HG03060 (cell line): ENCODE data around the gene AFAP1.

ENCODE experiments used
- ATAC-seq: cut with Tn5 transposase; IDR thresholded peaks from one replicate; pipeline ENCODE4 v1.9.1; 2021; ENCODE audit warnings: low read depth, moderate number of reproducible peaks; ENCODE audit not compliant: unreplicated experiment

AFAP1 gene

DNA sequence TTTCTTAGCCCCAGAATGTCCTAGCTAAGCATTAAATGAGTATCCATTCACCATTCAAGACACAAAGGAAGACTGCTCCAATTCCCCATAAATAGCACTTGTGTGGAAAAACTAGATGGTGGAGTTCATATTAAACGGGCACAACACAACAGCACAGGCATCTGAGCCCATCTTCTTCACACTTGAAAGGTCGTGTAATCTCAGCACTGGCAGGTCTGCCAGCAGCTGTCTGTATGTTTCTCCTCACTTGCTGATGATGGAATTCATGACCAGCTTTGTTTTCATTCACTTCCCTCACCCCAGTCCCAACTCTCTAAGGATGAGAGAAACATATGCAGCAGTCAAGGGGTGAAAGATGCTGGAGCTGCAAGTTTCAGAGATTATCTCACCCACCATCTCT is 148.7 kb downstream of the AFAP1 start:
- ATAC-seq: no peak

DNA sequence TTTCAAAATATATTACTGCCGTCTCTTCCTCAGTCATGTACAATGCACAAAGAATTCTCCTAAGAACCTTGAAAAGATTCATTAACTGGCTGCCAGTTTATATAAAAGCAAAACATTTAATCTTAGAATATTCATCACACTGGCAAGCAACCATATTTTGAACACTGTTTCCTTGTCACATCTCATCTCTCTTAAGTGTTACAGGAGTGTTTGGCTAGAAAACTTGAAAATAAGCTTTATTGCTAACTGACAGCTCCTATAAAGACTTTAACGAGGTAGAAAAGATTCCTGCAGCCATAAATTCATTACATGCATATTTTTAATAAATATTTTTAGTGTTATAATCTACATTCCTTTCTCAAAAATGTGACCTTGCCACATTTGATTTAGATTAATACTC is 149.6 kb downstream of the AFAP1 start:
- no peak for ATAC-seq

DNA sequence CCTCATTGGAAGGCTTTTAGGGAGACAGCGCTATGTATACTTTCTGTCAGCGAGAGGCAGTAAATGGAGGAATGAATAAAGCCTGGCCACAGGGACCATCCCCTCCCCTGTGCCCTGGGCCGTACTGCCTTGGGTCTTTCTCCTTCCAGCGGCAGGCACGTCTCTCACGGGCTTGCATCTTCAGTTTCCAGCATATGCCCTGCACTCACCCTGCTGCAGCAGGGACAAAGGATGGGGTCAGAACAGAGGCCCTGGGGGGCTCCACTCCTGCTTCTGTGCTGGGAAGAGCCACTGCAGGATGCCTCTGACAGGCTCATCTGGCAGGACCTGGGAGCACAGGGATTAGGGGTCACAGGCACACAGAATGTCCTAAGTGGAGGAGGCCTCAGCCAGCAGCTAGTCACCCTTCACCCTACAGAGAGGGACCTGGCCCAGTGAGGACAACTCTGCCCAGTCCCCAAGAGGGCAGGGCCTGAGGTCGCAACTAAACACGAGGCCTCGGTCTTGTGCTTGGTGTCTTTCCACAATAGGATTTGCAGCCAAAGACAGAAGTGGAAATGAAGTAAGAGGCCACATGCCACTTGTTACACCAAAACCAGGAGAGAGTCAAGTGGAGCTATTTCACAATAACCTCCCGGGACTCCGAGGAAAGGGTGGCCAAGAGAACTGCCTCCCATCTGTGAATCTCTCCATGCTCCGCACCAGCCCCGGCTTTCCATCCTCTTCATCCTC is 150.8 kb downstream of the AFAP1 start:
- no peak for ATAC-seq

DNA sequence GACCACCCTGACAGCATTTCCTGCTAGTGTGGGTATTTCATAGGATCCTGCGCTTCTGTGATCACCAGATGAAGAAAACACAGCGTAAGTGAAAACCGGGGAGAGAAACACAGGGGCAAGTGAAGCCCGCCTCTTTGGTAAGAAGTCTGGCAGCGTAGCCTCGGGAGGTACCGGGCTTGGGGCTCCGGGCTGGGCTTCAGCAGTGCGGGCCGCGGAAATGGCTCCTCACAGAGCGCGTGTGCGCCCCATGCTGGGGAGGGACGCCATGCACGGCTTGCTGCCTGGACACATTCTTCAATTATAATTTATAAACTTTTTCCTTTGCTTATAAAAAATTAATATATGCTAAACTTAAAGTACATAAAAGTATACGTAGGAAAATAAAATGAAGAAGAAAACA is 151.5 kb downstream of the AFAP1 start:
- ATAC-seq: no peak

DNA sequence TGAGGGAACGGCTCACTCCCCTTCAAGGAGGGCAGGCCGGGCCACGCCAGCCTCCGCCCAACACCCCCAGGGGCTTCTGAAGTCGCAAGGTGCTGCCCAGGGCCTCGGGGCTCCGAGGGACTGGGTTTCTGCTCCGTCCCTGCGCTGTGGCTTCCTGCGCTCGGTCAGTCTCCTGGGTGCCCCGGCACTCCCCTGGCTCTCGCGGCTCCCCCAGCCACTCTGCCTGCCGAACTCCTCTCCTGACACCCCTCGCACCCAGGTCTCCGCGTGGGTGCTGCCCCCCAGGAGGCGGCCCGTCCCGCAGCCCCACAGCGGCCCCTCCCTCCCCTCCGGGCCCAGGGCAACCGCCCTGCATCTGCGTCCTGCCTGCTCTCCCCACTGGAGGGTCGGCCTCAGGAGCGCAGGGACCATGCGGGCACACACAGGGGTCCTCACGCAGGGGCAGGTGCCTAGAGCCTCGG is 151.9 kb downstream of the AFAP1 start:
- no peak for ATAC-seq

DNA sequence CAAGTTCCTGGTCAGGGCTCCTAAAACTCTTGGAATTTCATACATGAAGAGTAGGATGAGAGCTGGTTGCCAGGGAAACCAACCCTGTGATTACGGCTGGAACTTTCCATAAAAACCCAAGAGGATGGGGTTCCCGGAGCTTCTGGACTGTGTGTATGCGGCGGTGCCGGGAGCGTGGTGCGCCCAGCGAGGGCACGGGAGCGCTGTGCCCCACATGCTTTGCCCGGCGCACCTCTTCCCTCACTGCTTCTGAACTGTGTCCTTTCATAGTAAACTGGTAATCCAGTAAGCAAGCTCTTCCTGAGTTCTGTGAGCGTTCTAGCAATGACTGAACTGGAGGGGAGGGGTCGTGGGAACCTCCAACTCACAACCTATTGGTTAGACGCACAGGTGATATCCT is 152.6 kb downstream of the AFAP1 start:
- no peak for ATAC-seq

DNA sequence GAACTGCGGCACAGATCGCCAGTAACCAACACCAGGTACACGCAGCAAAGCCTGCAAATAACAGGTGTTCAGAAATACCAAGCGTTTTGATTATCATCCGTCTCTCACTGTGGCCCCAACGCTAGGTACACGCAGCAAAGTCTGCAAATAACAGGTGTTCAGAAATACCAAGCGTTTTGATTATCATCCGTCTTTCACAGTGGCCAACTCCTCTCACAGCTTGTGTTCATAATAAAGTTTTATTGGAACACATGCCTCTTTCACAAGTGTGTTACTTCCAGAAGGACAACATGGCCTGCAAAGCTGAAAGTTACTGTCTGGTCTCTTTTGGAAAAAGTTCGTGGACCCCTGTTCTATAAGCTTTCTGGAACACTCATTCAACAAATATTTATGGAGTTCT is 153.1 kb downstream of the AFAP1 start:
- ATAC-seq: no peak

DNA sequence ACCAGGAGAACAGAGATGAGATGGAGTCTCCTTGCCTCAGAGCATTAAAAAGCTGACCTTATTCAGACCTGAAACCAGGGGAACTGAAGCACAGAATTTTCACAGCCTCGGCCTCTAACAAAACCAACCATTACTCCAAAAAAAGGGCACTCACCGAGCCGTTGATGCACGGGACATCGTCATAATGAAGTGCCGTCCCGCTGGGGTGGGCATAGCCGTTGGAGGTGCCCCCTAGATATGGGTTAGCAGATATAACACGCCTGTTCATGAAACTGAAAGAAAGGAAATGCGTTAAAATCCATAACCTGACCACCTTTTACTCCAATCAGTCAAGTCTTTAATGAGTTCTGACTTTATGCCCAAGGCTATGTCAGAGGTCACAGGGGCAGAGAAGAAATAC is 153.6 kb downstream of the AFAP1 start:
- ATAC-seq: no peak

DNA sequence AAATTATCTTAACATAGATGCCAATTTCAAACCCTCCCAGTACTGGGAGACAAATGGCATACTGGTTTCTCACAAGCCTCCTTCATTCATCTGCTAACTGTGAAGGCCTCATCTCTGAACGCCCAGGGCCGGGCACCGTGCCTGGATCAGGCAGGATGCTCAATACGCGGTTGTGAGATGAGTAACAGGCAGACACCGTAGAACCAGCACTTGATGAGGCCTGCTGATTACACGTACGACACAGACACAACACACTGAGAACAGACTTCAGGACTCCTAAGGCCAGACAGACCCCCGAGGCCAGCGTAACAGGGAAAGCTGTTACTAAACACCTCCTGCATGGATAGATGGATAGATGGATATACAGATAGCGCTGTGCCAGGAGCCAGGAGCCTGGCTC is 154.6 kb downstream of the AFAP1 start:
- no peak for ATAC-seq

DNA sequence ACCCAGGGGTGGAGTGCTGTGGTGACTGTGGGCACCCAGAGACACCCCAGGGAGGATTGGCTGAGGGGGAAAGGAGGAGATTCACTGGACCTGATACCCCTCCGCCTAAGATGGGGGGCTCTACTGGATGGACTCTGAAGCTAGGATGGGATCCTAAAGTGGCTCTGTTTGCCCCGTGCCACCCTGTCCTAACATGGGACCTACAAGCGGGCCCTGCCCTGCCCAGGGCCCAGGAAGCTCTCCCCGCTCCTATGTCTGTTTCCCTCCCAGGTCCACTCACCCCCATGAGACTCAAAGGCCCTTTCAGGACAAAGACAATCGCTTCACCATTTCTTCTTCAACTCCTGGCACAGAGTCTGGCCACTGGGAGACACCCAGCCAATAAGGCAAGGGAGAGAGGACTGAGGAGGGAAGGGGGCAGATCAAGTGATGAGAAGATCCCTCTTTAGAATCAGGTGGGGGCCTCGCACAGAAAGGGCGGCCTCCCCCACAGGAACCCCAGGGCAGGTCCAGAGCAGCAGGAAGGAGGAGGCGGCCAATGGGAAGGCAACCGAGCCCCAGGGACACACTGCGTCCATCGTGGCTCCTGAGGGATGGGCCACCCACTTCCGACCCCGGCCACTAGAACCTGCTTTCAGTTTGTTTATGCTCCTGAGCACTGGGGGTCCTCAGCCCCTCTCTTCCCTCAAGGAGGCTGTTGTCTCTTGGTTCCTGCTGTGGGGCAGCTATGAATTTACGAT is 155.4 kb downstream of the AFAP1 start:
- no peak for ATAC-seq

DNA sequence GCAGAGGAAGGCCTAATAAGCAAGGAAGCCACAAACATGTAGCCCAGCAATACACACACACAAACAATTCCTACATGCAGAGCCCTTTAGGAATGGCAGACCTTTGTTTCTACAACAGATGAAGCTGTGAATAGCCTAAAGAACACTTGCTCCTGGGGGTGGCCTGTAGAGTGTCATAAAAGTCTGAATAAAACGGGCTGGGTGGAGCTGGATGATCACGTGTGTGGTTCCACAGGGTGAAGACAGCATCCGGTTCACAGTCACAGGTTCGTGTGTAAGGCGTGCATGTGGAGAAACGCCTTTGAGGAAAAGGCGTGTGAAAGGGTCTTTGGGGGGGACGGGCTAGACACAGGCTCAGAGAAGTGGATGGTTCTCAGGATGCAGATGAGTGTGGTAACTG is 156.1 kb downstream of the AFAP1 start:
- ATAC-seq: no peak

DNA sequence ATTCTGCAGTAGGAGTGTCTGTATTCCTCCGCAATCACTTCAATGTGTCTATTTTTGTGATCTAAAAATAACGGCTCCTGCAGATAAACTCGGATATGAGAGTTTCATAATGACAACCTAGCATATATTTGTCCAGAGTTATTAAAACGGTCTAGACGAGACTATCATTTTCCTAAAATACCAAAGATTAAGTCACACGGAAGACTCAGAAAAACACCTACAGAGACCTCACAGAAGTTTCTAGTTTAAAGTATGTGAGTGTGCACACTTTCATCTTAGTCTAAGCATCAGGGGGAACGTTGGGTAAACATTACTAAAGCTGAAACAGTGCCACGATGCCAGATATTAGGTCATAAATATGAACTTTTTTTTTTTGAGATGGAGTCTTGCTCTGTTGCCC is 156.9 kb downstream of the AFAP1 start:
- ATAC-seq: no peak

DNA sequence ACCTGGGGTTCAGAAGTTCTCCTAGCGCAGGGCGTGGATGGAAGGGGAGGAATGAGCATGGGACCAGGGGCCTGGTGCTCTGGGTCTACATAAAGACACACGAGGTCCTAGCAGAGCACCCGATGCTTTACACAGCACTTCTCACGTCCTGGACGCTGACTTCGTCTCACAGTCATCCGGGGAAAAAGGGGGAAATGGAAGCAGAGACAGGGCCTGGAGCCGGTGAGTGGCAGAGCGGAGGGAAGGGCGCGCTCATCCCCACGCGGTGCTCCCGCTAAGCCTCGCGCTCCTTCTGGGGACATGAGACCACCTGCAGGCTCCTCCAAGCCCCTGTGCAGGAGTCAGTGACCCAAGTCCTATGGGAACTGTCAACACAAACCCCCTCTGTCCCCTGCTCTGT is 157.7 kb downstream of the AFAP1 start:
- ATAC-seq: no peak

DNA sequence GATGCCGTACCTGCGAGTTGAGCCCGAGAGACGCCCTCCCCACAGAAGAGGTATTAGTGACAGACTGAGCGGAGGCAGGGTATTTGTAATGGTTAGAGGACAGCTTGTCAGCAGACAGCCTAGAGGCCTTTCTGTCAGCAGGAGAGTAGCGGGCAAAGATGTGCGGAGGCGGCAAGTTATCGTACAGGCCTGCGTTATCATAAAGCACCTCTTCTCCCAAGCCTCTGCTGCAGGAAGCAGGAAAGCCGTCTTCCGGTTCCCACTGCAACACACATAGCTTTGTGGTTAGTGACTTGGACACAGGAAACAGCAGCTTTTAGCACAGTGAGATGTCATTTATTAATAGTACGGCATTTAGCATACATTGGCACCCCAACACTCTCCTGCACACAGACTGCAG is 158.3 kb downstream of the AFAP1 start:
- no peak for ATAC-seq

DNA sequence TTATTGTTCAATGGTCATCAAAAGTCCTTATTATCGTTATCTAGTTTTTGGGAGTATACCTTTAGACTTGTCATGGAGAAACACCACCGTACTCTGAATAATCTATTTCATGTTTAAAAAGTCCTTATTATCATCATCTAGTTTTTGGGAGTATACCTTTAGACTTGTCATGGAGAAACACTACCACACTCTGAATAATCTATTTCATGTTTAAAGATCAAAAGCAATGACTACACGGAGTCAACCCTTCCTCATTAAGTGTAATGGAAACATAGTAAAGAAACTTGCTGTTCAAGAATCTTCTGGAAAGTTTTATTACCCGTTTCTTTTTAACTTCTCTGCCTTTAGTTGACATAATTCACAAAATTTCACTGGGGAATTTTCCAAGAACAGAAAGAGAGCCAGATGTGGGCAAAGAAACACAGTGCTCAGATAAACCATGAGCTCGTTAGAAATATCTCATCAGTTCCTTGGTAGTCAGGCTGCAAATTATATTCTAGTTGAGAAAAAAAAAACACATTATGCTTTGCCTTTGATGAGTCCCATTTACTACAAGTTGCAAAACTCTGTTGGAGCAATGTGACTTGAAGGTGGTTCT is 158.8 kb downstream of the AFAP1 start:
- ATAC-seq: no peak

DNA sequence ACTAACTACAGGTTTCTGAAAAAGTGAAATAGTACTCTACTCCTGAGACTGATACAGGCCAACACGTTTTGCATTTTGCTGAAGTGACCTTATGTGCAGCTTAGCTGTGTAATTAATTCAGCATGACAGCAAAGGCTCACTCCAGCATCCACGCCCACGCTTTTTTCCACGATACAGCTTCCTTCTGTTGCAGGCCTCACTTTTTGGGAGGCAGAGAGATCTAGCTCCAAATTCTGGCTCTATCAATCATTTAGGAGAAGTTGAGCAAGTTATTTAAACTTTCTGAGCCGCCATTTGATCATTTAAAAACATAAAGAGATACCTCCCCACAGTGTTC is 160.3 kb downstream of the AFAP1 start:
- ATAC-seq: no peak

DNA sequence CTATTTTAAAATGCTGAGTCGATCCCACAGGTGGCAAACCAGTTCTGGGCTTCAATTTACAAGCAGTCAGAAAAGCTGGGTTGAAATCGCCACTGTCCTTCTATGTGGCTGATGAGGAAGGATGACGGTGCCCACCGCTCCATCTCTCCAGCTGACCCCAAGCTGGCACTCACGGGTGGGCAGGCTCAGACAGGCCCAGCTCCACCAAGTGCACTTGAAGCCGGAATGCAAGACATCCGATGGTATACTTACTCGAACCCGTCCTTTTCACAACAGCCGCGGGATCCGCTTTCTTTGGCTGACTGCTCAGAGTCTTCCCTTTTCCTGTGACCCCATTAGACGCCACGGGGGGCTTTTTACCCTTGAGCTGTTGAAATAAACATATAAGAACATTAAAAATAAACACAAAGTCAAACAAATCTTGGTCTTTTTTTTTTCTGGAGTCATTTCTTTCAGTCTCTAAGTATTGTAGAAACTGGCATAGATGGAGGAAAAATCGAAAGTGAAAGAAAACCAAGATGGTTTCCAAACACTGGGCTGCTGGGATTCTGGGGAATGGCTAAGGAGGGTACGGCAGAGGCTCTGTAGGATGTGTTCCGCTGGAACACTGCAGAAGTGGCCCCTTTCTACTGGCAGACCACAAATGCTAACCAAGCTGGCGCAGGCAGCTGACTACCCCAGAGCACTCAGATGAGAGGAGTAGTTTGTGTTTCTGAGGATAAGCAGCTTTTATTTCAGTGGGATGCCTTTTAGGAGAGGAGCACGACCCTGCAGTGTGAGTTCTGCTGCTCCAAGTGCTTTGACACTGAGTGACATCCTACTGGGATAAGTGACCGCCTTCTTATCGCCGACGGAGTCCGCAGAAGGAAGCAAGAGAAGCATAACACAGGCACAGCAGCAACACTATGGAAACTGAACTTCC is 160.9 kb downstream of the AFAP1 start:
- no peak for ATAC-seq

DNA sequence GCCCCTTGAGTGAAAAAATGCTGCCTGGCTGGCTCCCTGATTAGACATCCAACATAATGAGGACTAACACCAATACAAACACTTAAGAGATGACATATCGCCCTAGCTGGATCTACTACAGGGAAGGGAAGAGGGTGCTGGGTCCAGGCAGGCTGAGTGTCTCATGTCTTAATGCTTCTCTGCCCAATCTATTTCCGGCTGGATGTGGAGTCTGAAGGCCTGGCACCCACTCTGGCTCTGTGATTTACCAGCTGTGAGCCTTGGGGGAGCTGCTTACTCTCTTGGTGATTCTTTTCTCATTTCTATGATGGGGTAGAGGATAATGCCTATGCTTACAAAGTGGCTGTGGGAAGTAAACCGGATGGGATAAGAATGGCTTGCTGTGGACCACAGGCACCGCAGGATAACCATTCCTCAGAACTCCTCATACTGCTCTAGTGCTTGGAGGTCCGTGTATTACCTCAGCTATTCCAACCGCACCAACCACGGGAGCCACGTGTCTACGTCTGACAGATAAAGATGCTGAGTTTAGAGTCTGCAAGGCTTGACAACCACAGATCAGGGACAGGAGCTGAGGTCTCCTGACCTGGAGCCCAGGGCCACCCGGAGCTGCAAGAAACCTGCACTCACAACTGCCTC is 161.7 kb downstream of the AFAP1 start:
- no peak for ATAC-seq

DNA sequence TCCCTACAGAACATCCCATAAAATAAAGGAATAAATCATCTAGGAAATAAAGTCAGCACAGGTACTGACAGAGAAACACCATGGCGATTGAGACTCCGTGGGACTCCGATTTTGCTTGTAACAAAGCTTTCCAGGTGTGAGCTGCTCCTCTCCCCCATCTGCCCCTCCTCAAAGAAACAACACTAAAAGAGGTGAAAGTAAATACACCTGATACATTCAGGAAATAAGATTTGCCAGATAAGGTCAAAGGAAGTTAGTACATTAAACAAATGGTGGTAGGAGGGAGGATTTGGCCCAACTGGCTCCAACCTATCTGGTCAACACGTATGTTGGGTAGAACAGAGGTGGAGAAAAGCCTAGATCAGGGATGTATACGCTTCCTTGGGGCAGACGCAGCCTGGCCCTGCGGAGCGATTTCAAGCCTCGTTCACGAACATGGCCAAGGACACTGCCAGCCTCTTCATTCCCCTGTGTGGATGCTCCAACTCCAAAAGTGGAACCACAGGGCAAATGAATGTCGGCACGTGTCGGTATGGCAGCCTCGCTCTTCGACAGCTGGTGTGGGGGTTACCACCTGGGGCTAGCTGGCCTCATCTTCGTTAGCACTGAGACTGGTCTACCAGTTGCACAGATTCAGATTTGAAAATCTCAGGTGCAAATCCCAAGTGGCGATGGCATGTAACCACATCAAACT is 162.5 kb downstream of the AFAP1 start:
- no peak for ATAC-seq

DNA sequence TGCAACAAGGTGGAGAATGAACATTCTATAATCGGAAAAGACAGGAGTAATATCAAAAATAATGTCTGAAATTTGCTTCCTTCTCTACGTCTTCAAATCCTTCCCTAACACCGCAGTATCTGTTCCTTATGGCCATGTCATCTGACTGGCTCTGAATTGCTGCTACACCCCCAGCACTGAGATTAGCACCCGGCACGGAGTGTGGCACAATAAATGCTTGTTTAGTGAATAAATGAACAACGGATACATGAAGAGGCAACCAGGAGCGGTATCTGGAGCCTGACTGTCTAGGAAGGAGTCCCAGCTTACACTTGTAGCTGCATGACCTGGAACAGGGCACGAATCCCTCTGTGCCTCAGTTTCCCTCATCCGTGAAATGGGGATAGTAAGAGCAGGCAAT is 164.3 kb downstream of the AFAP1 start:
- ATAC-seq: no peak
